Measurements from ENCODE around the gene EDAR. TPM values are rescaled to one million over a fixed set of nuclear protein-coding genes. Genes with fewer than 3 reads are reported as not detected.

EDAR gene
- total RNA-seq, 1 experiment from 2014 or later, result 0.15 TPM

- Histone ChIP-seq H3K36me3 (ENCODE audit: control insufficient read depth in 1 of 2, insufficient read depth in 2 of 2, low read length in 2 of 2) (no peaks in the 10 kb centered on the region), H3K9ac (ENCODE audit: low read length) (no peak overlapping the region), H3K27me3 (ENCODE audit: insufficient read depth, low read length) (peaks cover 9% of the 10 kb centered on the region; the same call in 1 of the 2 replicates), H3K9me3 (ENCODE audit: control insufficient read depth in 1 of 2, insufficient read depth in 1 of 2, low read depth in 1 of 2, low read length in 2 of 2) (no peaks in the 10 kb centered on the region), H3K4me2 (ENCODE audit: low read length) (peak overlapping the region; percentile 43), H3K4me1 (ENCODE audit: control insufficient read depth in 1 of 2, insufficient read depth in 2 of 2, low read length in 2 of 2) (peaks cover 25 to 38% of the 10 kb centered on the region in 2 experiments), H2AFZ (ENCODE audit: low read depth, low read length, poor library complexity, severe bottlenecking) (no peak overlapping the region), H3K9me2 (ENCODE audit: insufficient read depth) (no peaks in the 10 kb centered on the region), H3K79me2 (ENCODE audit: insufficient read depth, low read length) (no peaks in the 10 kb centered on the region), H3K4me3 (replicated peaks in 1 of 2; ENCODE audit: low read depth in 1 of 2, low read length in 2 of 2) (no peak overlapping the region), H3K27ac (ENCODE audit: low read depth, low read length) (no peak overlapping the region), H4K20me1 (ENCODE audit: insufficient read depth) (no peaks in the 10 kb centered on the region)
- DNase-seq (ENCODE audit: low read depth, low spot score) (no peak), ATAC-seq (peak; percentile 37; the same call in 1 of the 2 replicates)
- intact Hi-C loops (cut with micrococcal nuclease), result no loop called here
- BruUV-seq (replicated peaks), result no TSS peak
- RAD21 ChIA-PET (ENCODE audit: low non-redundant PET in 1 of 2, low total read pairs in 2 of 2, uncharacterized antibody in 2 of 2, unreplicated experiment in 2 of 2), result interaction anchor here in 1 of 2 experiments (0.7 kb wide), 1 partner anchor 120 kb away, joined by 3 read pairs; no protein-coding TSS in a partner anchor
- TF ChIP-seq SP1 (IDR thresholded peaks at IDR 0.05; ENCODE audit: low read depth) (no peak), EZH2phosphoT487 (IDR thresholded peaks at IDR 0.05; ENCODE audit: borderline replicate concordance) (no peak), ZFX (IDR thresholded peaks at IDR 0.05) (no peak), FOSL1 (IDR thresholded peaks at IDR 0.05; ENCODE audit: low read depth) (no peak), REST (IDR thresholded peaks at IDR 0.05; ENCODE audit: low read depth) (no peak), YY1 (IDR thresholded peaks at IDR 0.05; ENCODE audit: extremely low read depth, insufficient replicate concordance, low read depth, low read length) (no peak), CEBPB (IDR thresholded peaks at IDR 0.05; ENCODE audit: low read depth) (no peak), RAD21 (IDR thresholded peaks at IDR 0.05; ENCODE audit: low read depth) (no peak)
- CTCF ChIA-PET, result no interaction called here
- POLR2A ChIA-PET, result no interaction called here
These were observed 23.3 kb downstream of the EDAR start for GRCh38 chr2:108965540-108966289.
